Adrenal gland (tissue), 5 donors: ENCODE measurements around the gene NAT8L.

Source experiments
- POLR2A ChIP-seq, 2 donors: fragments of 450-650 bp; IDR thresholded peaks; one replicate each; pipeline ENCODE4 v1.6.1; 2017; ENCODE audit warnings: antibody characterized with exemption in 2 of 2, mild to moderate bottlenecking in 2 of 2, moderate library complexity in 1 of 2
- TF ChIP-seq, protein P1 (sequence below), 6 experiments: fragments of 450-650 bp in 4 of 6; fragments of 200-600 bp in 2 of 6; sonication (generic) in 1 of 6; IDR thresholded peaks; 1 replicate in 5 of 6; 2 replicates in 1 of 6; pipeline versions ENCODE4 v1.5.1 to v1.8.0; 2016 to 2021; ENCODE audit warnings: antibody characterized with exemption in 6 of 6, mild to moderate bottlenecking in 2 of 6, moderate library complexity in 1 of 6
- donor health status: DM: no; HTN: no; CAD: no.

DNA sequence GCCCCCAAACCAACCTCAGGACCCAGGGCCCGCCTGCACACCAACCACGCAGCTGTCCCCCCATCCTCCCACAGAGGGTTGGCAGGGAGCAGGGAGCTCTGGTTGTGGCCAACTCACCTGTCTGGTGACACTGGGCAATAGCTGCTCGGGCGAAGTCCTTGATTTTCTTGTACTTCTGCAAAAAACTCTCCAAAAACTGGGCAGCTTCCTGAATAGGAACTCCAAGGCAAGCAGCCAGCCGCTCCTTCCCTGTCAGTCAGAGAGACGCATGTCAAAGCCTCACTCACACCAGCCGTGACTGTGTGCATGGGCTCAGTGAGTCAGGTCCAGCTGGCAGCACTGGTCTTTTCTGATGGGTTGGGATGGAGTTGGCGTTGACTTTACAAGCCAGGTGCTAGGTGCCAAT lies 26.4 kb downstream of the NAT8L start:
- TF ChIP-seq POLR2A (IDR thresholded peaks at IDR 0.05): no peak
- TF ChIP-seq, protein P1, sequence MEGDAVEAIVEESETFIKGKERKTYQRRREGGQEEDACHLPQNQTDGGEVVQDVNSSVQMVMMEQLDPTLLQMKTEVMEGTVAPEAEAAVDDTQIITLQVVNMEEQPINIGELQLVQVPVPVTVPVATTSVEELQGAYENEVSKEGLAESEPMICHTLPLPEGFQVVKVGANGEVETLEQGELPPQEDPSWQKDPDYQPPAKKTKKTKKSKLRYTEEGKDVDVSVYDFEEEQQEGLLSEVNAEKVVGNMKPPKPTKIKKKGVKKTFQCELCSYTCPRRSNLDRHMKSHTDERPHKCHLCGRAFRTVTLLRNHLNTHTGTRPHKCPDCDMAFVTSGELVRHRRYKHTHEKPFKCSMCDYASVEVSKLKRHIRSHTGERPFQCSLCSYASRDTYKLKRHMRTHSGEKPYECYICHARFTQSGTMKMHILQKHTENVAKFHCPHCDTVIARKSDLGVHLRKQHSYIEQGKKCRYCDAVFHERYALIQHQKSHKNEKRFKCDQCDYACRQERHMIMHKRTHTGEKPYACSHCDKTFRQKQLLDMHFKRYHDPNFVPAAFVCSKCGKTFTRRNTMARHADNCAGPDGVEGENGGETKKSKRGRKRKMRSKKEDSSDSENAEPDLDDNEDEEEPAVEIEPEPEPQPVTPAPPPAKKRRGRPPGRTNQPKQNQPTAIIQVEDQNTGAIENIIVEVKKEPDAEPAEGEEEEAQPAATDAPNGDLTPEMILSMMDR (IDR thresholded peaks at IDR 0.05): no peak
